HepG2 (cell line): ENCODE data around the gene COL9A3. TPM values are rescaled to one million over a fixed set of nuclear protein-coding genes. Genes with fewer than 3 reads are reported as not detected.

Experiments used
- ATAC-seq: fragments of 200-7000 bp; cut with Tn5 transposase; 3 replicates; pipeline ENCODE4 v1.9.1; 2020; ENCODE audit warnings: mild to moderate bottlenecking, moderate library complexity
- BruUV-seq: library from RNA; stranded (reverse); fragments of 400-500 nt; replicated peaks from 2 replicates; lab custom pipeline; 2021; lab: Mats Ljungman, UMichigan
- CTCF ChIA-PET: fragments of 300-600 bp; formaldehyde crosslinking; extraction: SDS; loops from one replicate; lab custom pipeline; 2021; ENCODE audit warnings: low total read pairs, inconsistent platforms, low intra/inter-chr PET ratio; lab: Yijun Ruan, JAX
- POLR2A ChIA-PET: fragments of 350-600 bp; sonication (Branson Sonifier 250); formaldehyde crosslinking; loops from one replicate; lab custom pipeline; 2020; ENCODE audit warnings: antibody characterized with exemption, inconsistent platforms; lab: Yijun Ruan, JAX
- DNase-seq: peaks from one replicate; pipeline ENCODE4 v3.0.0-alpha.2; 2015; ENCODE audit warnings: low spot score
- FAIRE-seq: peaks from 3 replicates; lab custom pipeline; 2011; peaks lifted over from hg19 to GRCh38; lab: Jason Lieb, UNC
- H2AFZ ChIP-seq: one replicate; pipeline ENCODE4 v1.6.1; 2011; ENCODE audit warnings: low read length, inconsistent platforms
- H3K27ac ChIP-seq: fragments of 300-600 bp; 3 replicates; pipeline ENCODE4 v1.8.0; 2011; ENCODE audit warnings: mixed run types, mild to moderate bottlenecking, mixed read lengths, low read length, inconsistent platforms; ENCODE audit not compliant: insufficient read depth; ENCODE audit errors: extremely low read length
- H3K27me3 ChIP-seq, 2 experiments: fragments of 200-600 bp in 1 of 2; 2 replicates in 1 of 2; 3 replicates in 1 of 2; pipeline versions ENCODE4 v1.6.0 to v1.8.0; 2011; ENCODE audit warnings: low read length in 2 of 2, mild to moderate bottlenecking in 2 of 2, moderate library complexity in 2 of 2, inconsistent platforms in 1 of 2; ENCODE audit not compliant: insufficient read depth in 2 of 2, control insufficient read depth in 1 of 2
- H3K36me3 ChIP-seq, 2 experiments: fragments of 200-600 bp in 1 of 2; replicated peaks in 1 of 2; 2 replicates in 1 of 2; 3 replicates in 1 of 2; pipeline versions ENCODE4 v1.5.1 to v1.8.0; 2011; ENCODE audit warnings: low read length in 2 of 2, inconsistent platforms in 1 of 2; ENCODE audit not compliant: insufficient read depth in 2 of 2, control insufficient read depth in 1 of 2
- H3K4me1 ChIP-seq: 2 replicates; pipeline ENCODE4 v1.5.1; 2012; ENCODE audit warnings: low read length, inconsistent platforms; ENCODE audit not compliant: insufficient read depth
- H3K4me2 ChIP-seq: 2 replicates; pipeline ENCODE4 v1.6.0; 2011; ENCODE audit warnings: low read depth, low read length, inconsistent platforms
- H3K4me3 ChIP-seq, 3 experiments: fragments of 200-600 bp in 1 of 3; sonication (generic), shearing (Covaris generic) in 1 of 3; replicated peaks in 1 of 3; 2 replicates each; pipeline ENCODE4 v1.5.1; 2011 to 2016; ENCODE audit warnings: low read length in 3 of 3, inconsistent platforms in 2 of 3, low read depth in 2 of 3, mild to moderate bottlenecking in 2 of 3, control low read depth in 1 of 3, mixed read lengths in 1 of 3; ENCODE audit not compliant: insufficient read depth in 1 of 3
- H3K79me2 ChIP-seq: one replicate; pipeline ENCODE4 v1.6.1; 2011; ENCODE audit warnings: low read length, inconsistent platforms; ENCODE audit not compliant: insufficient read depth
- H3K9ac ChIP-seq: 2 replicates; pipeline ENCODE4 v1.6.0; 2011; ENCODE audit warnings: mild to moderate bottlenecking, low read depth, low read length, inconsistent platforms; ENCODE audit not compliant: insufficient read depth
- H3K9me3 ChIP-seq: 2 replicates; pipeline ENCODE4 v1.5.1; 2012; ENCODE audit warnings: mild to moderate bottlenecking, low read length
- H4K20me1 ChIP-seq: 2 replicates; pipeline ENCODE4 v1.6.0; 2011; ENCODE audit warnings: inconsistent platforms, mild to moderate bottlenecking, low read length, moderate library complexity; ENCODE audit not compliant: insufficient read depth
- ARID4A ChIP-seq: sonication (generic); formaldehyde crosslinking; IDR thresholded peaks from 2 replicates; pipeline ENCODE4 v1.5.0; 2020; ENCODE audit warnings: mild to moderate bottlenecking, missing genetic modification reagents, borderline replicate concordance
- CERS6 ChIP-seq: sonication (generic); formaldehyde crosslinking; IDR thresholded peaks from 2 replicates; pipeline ENCODE4 v1.5.0; 2020; ENCODE audit warnings: missing genetic modification reagents
- IKZF4 ChIP-seq: sonication (generic); formaldehyde crosslinking; IDR thresholded peaks from 2 replicates; pipeline ENCODE4 v1.5.1; 2020; ENCODE audit warnings: borderline replicate concordance, mild to moderate bottlenecking, low read depth, missing genetic modification reagents; ENCODE audit errors: not compliant biosample characterization
- RBAK ChIP-seq: sonication (generic); formaldehyde crosslinking; IDR thresholded peaks from 2 replicates; pipeline ENCODE4 v1.5.1; 2020; ENCODE audit warnings: mild to moderate bottlenecking, missing genetic modification reagents
- ZBTB33 ChIP-seq: sonication (generic); formaldehyde crosslinking; IDR thresholded peaks from 2 replicates; pipeline ENCODE4 v1.4.0; 2020; ENCODE audit warnings: missing genetic modification reagents
- ZNF121 ChIP-seq: sonication (generic); formaldehyde crosslinking; IDR thresholded peaks from 2 replicates; pipeline ENCODE4 v1.5.0; 2020; ENCODE audit warnings: mild to moderate bottlenecking, missing genetic modification reagents
- ZNF124 ChIP-seq: sonication (generic); formaldehyde crosslinking; IDR thresholded peaks from 2 replicates; pipeline ENCODE4 v1.4.0; 2020; ENCODE audit warnings: missing genetic modification reagents
- ZNF251 ChIP-seq: sonication (generic); formaldehyde crosslinking; IDR thresholded peaks from 2 replicates; pipeline ENCODE4 v1.9.0; 2021; ENCODE audit warnings: mild to moderate bottlenecking, missing genetic modification reagents
- ZNF331 ChIP-seq: sonication (generic); formaldehyde crosslinking; IDR thresholded peaks from 2 replicates; pipeline ENCODE4 v1.4.0; 2020; ENCODE audit warnings: missing genetic modification reagents
- ZNF562 ChIP-seq: sonication (generic); formaldehyde crosslinking; IDR thresholded peaks from 2 replicates; pipeline ENCODE4 v1.8.0; 2022; ENCODE audit warnings: missing genetic modification reagents, borderline replicate concordance
- ZNF629 ChIP-seq: sonication (generic); formaldehyde crosslinking; conservative IDR thresholded peaks from 2 replicates; pipeline ENCODE4 v1.5.0; 2020; ENCODE audit warnings: missing genetic modification reagents
- ZNF746 ChIP-seq: sonication (generic); formaldehyde crosslinking; IDR thresholded peaks from 2 replicates; pipeline ENCODE4 v1.8.0; 2022; ENCODE audit warnings: mild to moderate bottlenecking, missing genetic modification reagents
- ZNF792 ChIP-seq: IDR thresholded peaks from 2 replicates; pipeline ENCODE4 v1.6.1; 2016
- WGBS: methylation state at CpG from one replicate; pipeline ENCODE4 v1.1.6; 2017; ENCODE audit warnings: low lambda C conversion rate; 5-methylcytosine and 5-hydroxymethylcytosine counted together
- in situ Hi-C: cut with HindIII; loops from 2 replicates; pipeline ENCODE4 v1.10.0; 2017; ENCODE audit warnings: low pct_unique_long_range_greater_than_20kb; ENCODE audit not compliant: extremely low pct_ligation_motif_present
- intact Hi-C: fragments of 100-400 bp; cut with micrococcal nuclease; formaldehyde crosslinking; loops from one replicate; pipeline ENCODE4 v1.10.0; 2022; ENCODE audit not compliant: unreplicated experiment
- polyA plus RNA-seq, 8 experiments: library from polyadenylated mRNA; depleted of rRNA in 3 of 8; stranded (reverse) in 7 of 8; unstranded in 1 of 8; fragments of >200 nt; fragmentation: Illumina TruSeq in 4 of 8; extraction: Trizol in 4 of 8; gene quantifications; 2 replicates each; pipeline versions ENCODE4 v1.2.1 to v1.2.3, GENCODE V29; 2011 to 2016; ENCODE audit warnings: low read depth in 4 of 8, missing spikeins in 1 of 8, mixed read lengths in 1 of 8; ENCODE audit not compliant: insufficient read depth in 1 of 8
- total RNA-seq, 5 experiments: library from RNA; depleted of rRNA; stranded (reverse); fragments of >200 nt; fragmentation: Illumina TruSeq; extraction: Trizol; gene quantifications; 2 replicates each; pipeline ENCODE4 v1.2.3, GENCODE V29; 2016; ENCODE audit warnings: low read depth in 1 of 5

The COL9A3 gene
- total and polyA plus RNA-seq, 2 of the 13 experiments (the other 11 are each of a cell fraction or from before 2014, with no cell fraction given) = 155 to 204 TPM

GRCh38 chr20:62787321-62787720, 29.5 kb upstream of the COL9A3 start:
- no peak overlapping the region for H3K9ac ChIP-seq
- POLR2A ChIA-PET = no interaction called here
- in situ Hi-C loops = loop anchor here (25.0 kb wide), 1 partner anchor 275 kb away; no protein-coding TSS in a partner anchor
- no TSS peak for BruUV-seq
- no peak for TF ChIP-seq ZNF792 (CRISPR knock-in tag)
- no peak for TF ChIP-seq ZNF629 (CRISPR knock-in tag)
- TF ChIP-seq ZNF124 (CRISPR knock-in tag) = no peak
- no peak for TF ChIP-seq ZNF251 (CRISPR knock-in tag)
- no peak for TF ChIP-seq ARID4A (CRISPR knock-in tag)
- TF ChIP-seq ZNF331 (CRISPR knock-in tag) = no peak
- no peak for TF ChIP-seq ZBTB33
- TF ChIP-seq RBAK (CRISPR knock-in tag) = no peak
- no peak for TF ChIP-seq ZNF121
- TF ChIP-seq ZNF746 (CRISPR knock-in tag) = no peak
- no peak for TF ChIP-seq CERS6 (CRISPR knock-in tag)
- no peak for TF ChIP-seq ZNF562 (CRISPR knock-in tag)
- TF ChIP-seq IKZF4 (CRISPR knock-in tag) = no peak
- no peak overlapping the region for H3K4me3 ChIP-seq
- H2AFZ ChIP-seq = no peak overlapping the region
- DNase-seq (no peak), FAIRE-seq (no peak), ATAC-seq (no peak)
- H3K36me3 ChIP-seq = no peaks in the 10 kb centered on the region
- H3K4me1 ChIP-seq = peaks cover 34% of the 10 kb centered on the region
- CTCF ChIA-PET = no interaction called here
- peaks cover 21 to 80% of the 10 kb centered on the region in 2 experiments for H3K27me3 ChIP-seq
- WGBS = 19% methylated on average over 7 of the region's 7 CpGs
- no peak overlapping the region for H3K4me2 ChIP-seq
- intact Hi-C loops = no loop called here
- H3K79me2 ChIP-seq = no peaks in the 10 kb centered on the region
- no peaks in the 10 kb centered on the region for H3K9me3 ChIP-seq
- no peak overlapping the region for H3K27ac ChIP-seq
- no peaks in the 10 kb centered on the region for H4K20me1 ChIP-seq
